NCI-H1417 (cell line): ENCODE measurements around the gene FBN2.

ENCODE experiments used
- DNase-seq, 3 experiments: peaks; one replicate each; lab custom pipeline; 2025; lab: John Stamatoyannopoulos, UW

Gene FBN2

DNA sequence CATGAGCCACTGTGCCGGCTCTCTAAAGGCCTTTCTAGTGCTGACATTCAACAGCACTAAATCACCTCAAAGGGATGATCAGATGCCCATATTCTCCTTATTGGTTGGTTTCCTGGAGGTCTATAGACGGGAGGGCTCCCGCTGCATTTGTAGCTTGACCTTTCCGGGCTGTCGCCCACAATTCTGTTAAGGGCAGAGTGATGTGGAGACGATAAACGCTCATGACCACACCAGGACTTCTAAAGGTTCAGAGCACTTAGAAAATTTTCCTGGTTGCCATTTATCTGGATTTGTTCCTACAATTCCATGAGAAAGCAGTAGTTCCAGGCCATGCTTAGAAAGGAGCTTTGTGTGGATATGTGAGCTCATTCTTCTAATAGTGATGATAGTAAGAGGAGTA, 284.2 kb downstream of the FBN2 start:
- no peak for DNase-seq

DNA sequence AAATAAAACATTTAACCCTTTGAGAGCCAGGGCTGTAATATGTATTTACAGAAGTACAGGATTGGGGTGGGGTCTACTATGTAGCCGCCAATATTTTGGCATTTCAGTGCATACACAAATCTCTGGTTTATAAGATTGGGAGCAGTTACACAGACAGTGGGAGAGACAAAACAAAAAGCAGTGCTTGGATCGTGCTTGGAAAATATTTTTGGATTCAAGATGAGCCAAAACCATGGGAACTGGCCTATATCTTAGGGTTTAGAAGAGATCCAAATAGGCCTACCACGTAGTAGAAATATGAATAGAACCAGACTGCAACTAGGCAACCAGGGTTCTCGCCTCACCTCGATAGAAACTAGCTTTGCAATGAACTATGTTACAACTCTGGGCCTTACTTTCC, 284.9 kb downstream of the FBN2 start:
- DNase-seq = no peak

GRCh38 chr5:128252756-128253155, 285.3 kb downstream of the FBN2 start:
- no peak for DNase-seq

DNA sequence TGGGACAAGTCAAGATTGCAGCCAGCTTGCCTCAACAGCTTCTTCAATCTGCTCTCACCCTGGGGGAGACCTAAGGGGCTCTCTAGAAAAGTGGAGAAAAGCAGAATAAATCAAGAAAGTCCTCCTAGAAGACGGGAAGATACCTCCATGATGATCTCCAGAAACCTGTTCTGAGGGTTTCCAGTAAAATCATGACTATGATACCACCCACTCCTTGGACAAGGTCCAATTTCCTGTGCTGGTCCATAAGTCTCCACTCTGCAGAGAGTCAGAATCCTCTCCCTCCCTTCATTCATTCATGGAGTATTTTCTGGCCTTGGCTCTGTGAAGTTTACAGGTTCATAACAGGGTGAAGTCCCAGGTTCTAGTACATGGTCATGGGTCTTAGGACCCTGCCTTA, 285.8 kb downstream of the FBN2 start:
- no peak for DNase-seq

DNA sequence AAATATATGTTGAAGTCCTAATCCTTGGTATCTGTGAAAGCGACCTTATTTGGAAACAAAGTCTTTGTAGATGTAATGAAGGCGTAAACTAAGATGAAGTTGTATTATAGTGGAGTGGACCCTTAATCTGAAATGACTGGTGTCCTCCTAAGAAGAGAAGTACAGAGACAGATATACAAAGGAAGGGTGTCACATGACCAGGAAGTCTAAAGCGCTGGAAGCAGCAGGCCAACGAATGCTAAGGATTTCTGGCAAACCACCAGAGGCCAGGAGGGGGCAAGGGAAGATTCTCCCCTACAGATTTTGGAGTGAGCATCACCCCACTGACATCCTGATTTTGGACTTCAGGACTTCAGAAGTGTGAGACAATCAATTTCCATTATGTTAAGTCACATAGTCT, 292.1 kb downstream of the FBN2 start:
- DNase-seq = no peak

DNA sequence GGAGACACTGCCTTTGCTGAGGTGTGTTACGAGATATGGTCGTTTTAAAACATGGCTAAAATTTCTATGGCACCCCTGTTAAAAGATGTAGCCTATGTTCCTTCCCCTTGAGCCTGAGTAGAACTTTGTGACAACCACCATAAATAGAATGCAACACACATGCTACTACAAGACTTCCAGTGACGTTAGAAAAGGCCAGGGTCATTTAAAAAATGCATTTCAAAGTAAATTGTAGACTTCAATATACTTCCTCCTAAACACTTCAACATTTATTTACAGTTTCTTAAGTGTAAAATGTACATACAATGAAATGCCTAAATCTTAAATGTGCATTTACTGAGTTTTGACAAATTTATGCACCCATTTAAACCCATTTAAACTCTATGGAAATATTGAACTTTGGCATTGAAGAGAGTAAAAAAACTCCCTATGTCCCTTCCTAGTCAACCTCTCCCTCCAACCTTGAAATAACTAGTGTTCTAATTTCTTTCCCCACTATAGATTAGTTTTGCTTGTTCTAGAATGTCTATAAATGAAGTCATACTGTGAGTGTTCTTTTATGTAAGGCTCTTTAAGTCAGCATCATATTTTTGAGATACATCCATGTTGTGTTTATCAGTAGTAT, 294.0 kb downstream of the FBN2 start:
- DNase-seq = no peak

DNA sequence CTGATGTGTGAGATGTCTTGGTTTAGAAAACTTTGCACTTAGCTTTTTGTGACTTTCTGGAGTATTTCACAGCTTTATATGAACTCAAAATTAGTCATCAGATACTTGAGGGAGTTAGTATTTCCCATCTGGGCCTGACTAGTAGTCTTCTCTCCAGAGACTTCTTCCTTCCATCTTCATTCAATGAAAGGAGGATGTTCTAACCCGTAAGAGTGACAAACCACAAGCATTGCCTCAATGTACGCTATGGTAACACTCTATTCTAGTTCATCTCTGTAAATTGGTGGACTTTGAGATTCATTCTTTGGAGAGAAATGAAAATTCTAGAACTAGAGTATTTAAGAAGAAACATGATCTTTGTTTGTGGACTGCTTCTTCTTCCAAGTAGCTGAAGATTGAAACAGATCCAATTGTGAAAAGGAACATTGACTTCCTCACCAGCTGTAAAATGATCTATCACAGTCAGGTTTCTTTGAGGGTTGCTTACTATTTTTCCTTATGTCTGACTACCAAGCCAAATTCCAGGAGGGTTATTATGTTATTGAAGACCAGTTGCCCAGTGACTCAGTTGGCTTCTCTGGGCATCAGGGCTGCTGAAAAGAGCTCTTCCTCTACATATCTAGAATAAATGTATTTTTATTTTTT, 296.9 kb downstream of the FBN2 start:
- no peak for DNase-seq

DNA sequence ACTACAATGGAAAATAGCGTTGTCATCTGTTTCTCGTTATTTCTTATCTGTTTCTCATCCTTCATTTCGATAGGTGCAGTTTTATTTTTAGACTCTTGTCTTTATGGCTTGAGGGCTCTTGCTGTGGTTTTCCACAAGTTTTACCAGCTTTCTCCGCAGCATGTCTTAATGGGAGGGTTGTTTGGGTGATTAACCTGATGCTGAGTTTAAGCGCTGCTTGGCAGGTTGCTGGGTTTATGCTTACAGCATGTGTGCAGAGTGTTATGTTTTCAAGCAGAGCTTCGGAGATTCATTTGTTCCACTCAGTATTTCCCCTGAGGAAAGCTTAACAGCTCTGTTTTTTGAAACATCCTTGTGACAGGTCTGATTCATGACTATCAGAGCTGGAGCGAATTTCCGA, 300.5 kb downstream of the FBN2 start:
- DNase-seq = peak in 1 of 3 experiments; percentile 61

GRCh38 chr5:128237000-128237399, 301.0 kb downstream of the FBN2 start:
- DNase-seq = no peak

GRCh38 chr5:128236334-128236733, 301.7 kb downstream of the FBN2 start:
- no peak for DNase-seq

DNA sequence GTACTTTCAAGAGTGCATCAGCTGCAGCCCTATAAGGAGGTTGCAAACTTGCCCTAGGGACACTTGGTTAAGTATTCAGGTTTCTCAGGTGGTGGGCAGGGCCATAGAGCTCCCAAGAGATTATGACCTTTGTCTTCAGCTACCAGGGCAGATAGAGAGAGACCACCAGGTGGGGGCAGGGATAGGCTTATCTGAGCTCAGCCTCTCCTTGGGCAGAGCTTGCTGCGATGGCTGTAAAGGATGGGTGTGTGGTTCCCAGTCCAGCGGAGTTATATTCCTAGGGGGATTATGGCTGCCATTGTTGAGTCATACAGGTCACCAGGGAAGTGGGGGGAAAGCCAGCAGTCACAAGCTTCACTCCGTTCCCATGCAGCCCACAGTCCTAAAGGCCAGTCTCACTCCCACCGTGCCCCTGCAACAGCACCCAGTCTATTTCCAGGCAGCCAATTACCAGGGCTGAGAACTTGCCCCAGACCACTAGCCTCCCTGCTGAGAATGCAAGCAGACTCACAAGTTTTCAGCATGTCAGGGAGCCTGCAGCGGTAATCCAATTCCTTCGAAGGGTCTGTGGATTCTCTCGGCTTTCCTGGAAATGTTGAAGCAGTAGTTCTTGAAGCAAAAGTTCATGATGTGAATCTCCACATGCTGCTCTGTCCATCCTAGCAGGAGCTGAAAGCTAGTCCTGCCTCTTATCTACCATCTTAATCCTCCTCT, 303.0 kb downstream of the FBN2 start:
- DNase-seq = no peak

- no peak for DNase-seq
These were observed 309.5 kb downstream of the FBN2 start for GRCh38 chr5:128228521-128228920.

- no peak for DNase-seq
These were observed 310.0 kb downstream of the FBN2 start for GRCh38 chr5:128228008-128228407.

GRCh38 chr5:128225245-128226030, 312.6 kb downstream of the FBN2 start:
- no peak for DNase-seq

DNA sequence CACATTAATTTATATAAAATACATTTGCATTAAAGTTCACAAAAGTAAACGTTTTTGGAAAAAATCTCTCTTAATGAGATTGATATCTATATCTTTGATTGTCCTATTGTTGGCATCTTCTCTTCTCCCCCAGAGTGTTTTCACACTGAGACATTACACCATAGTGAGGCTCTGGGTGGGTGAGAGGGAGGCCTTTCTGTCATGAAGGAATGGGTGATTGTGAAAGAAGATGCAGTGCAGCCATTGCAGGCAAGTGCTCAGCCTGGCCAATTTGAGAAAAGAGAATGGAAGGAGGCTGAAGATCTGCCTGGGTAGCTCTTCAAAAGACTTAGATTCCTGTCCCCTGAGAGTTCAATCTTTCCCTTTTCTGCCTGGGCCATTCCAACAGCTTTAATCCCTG, 313.7 kb downstream of the FBN2 start:
- DNase-seq = no peak

GRCh38 chr5:128220841-128221240, 317.2 kb downstream of the FBN2 start:
- DNase-seq = no peak

GRCh38 chr5:128216860-128217531, 321.0 kb downstream of the FBN2 start:
- DNase-seq = no peak

GRCh38 chr5:128216285-128216684, 321.8 kb downstream of the FBN2 start:
- no peak for DNase-seq

DNA sequence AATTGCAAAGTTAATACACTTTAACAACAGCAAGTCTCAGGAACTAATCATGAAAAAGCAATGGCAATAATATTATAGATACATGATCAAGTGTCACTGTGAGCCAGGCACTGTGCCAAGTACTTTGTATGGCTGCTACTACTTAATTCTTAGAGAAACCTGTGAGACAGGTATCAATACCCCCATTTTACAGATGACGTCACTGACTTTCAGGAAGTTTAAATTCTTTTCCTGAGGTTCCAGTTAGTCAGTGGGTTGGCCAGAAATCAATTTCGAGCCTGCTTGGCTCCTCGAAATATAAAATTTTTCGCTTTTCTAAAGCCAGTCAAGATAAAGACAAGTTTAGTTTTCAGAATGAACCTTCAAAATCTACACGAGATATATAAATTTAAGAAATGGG, 324.2 kb downstream of the FBN2 start:
- peak in 1 of 3 experiments; percentile 7 for DNase-seq

DNA sequence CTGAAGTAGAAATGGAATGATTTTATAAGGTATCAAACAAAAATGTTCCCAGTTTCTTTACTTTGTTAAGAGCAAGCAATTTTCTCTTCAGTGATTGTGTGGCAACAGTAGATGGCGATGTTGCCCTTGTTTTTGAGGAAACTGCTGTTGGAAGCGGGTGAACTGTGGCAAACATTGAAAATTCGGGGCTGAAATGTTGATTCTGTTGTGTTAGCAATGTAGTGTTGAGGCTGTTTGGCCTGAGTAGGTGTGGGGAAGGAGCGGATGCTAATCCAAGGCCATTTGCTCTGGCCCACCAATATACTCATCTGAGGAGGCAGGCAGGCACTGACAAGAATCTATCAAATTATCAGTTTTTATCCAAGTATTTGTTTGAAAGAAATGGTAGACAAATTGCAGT, 324.7 kb downstream of the FBN2 start:
- DNase-seq = peak; percentile 16 to 75 (median 57)

DNA sequence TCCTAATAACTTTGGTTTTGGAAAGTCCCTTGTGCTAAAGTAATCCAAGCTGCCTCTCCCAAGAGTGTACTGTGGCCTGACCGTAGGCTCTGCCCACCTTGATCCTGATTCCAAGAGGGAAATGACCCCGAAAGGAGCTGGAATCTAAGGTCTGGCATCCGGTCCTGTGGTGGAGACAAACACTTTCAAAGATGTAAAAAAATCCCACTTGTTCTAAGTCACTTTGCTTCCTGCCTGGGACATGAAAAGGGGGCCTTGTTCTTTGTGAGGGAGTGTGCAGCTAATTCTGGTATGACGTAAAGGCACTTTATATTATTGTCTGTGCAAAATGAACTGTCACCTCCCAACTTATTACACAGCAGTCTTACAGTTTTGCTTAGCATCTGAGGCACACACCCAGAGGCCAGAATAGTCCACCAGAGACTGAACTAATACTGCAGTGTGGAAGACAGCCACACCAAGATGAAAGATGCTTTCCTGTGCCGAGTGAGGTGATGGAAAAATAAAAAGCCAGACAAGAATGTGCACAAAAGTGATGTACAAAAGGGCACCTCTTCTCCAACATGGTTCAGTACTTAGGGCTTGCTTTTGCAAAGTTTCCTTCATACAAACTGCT, 325.7 kb downstream of the FBN2 start:
- no peak for DNase-seq

GRCh38 chr5:128208436-128208835, 329.6 kb downstream of the FBN2 start:
- DNase-seq = no peak
